Measurements from ENCODE around the gene RIPOR2.

Gene RIPOR2

GRCh38 chr6:24788031-24788665, 147.6 kb downstream of the RIPOR2 start:
- Histone ChIP-seq H3K4me3 (ENCODE audit: insufficient read depth, low read depth, low read length) (no peak overlapping the region), H3K36me3 (ENCODE audit: control insufficient read depth, insufficient read depth, low read length) (peaks cover 16% of the 10 kb centered on the region), H3K27me3 (ENCODE audit: control insufficient read depth, insufficient read depth, low read length, poor library complexity, severe bottlenecking) (no peaks in the 10 kb centered on the region), H3K4me1 (ENCODE audit: control insufficient read depth, insufficient read depth, low read length) (no peaks in the 10 kb centered on the region), H3K27ac (ENCODE audit: insufficient read depth, low read depth, low read length, poor library complexity, severe bottlenecking) (no peak overlapping the region), H3K9me3 (ENCODE audit: control insufficient read depth, low read length) (no peaks in the 10 kb centered on the region)
- 98 to 100% methylated on average over 4 of the region's 4 CpGs for WGBS, 2 experiments

- H3K4me1 ChIP-seq (ENCODE audit: control insufficient read depth, insufficient read depth, low read length) = no peaks in the 10 kb centered on the region
- H3K27ac ChIP-seq (ENCODE audit: insufficient read depth, low read depth, low read length, poor library complexity, severe bottlenecking) = no peak overlapping the region
- no peaks in the 10 kb centered on the region for H3K9me3 ChIP-seq (ENCODE audit: control insufficient read depth, low read length)
- H3K36me3 ChIP-seq (ENCODE audit: control insufficient read depth, insufficient read depth, low read length) = peaks cover 16% of the 10 kb centered on the region
- H3K4me3 ChIP-seq (ENCODE audit: insufficient read depth, low read depth, low read length) = no peak overlapping the region
- no peaks in the 10 kb centered on the region for H3K27me3 ChIP-seq (ENCODE audit: control insufficient read depth, insufficient read depth, low read length, poor library complexity, severe bottlenecking)
- 100% methylated on average over 2 to 4 of the region's 4 CpGs for WGBS, 2 experiments
These were observed 155.6 kb downstream of the RIPOR2 start for GRCh38 chr6:24780206-24780605.

- H3K36me3 ChIP-seq (ENCODE audit: control insufficient read depth, insufficient read depth, low read length) = peaks cover 12% of the 10 kb centered on the region
These were observed 156.2 kb downstream of the RIPOR2 start for GRCh38 chr6:24779416-24780016.

GRCh38 chr6:24778878-24779277, 156.9 kb downstream of the RIPOR2 start:
- Histone ChIP-seq H3K4me1 (ENCODE audit: control insufficient read depth, insufficient read depth, low read length) (no peaks in the 10 kb centered on the region), H3K9me3 (ENCODE audit: control insufficient read depth, low read length) (no peaks in the 10 kb centered on the region), H3K27ac (ENCODE audit: insufficient read depth, low read depth, low read length, poor library complexity, severe bottlenecking) (no peak overlapping the region), H3K36me3 (ENCODE audit: control insufficient read depth, insufficient read depth, low read length) (peaks cover 9% of the 10 kb centered on the region), H3K27me3 (ENCODE audit: control insufficient read depth, insufficient read depth, low read length, poor library complexity, severe bottlenecking) (no peaks in the 10 kb centered on the region), H3K4me3 (ENCODE audit: insufficient read depth, low read depth, low read length) (no peak overlapping the region)

More at GRCh38 chr6:24779416-24780016, 156.2 kb downstream of the RIPOR2 start:
- Histone ChIP-seq H3K27ac (ENCODE audit: insufficient read depth, low read depth, low read length, poor library complexity, severe bottlenecking) (no peak overlapping the region), H3K4me1 (ENCODE audit: control insufficient read depth, insufficient read depth, low read length) (no peaks in the 10 kb centered on the region), H3K4me3 (ENCODE audit: insufficient read depth, low read depth, low read length) (no peak overlapping the region), H3K9me3 (ENCODE audit: control insufficient read depth, low read length) (no peaks in the 10 kb centered on the region), H3K27me3 (ENCODE audit: control insufficient read depth, insufficient read depth, low read length, poor library complexity, severe bottlenecking) (no peaks in the 10 kb centered on the region)
- 93% methylated on average over 2 of the region's 3 CpGs for WGBS, 2 experiments

- H3K36me3 ChIP-seq (ENCODE audit: control insufficient read depth, insufficient read depth, low read length) = peaks cover 9% of the 10 kb centered on the region
- no peaks in the 10 kb centered on the region for H3K27me3 ChIP-seq (ENCODE audit: control insufficient read depth, insufficient read depth, low read length, poor library complexity, severe bottlenecking)
- no peaks in the 10 kb centered on the region for H3K4me1 ChIP-seq (ENCODE audit: control insufficient read depth, insufficient read depth, low read length)
- H3K9me3 ChIP-seq (ENCODE audit: control insufficient read depth, low read length) = no peaks in the 10 kb centered on the region
- no peak overlapping the region for H3K4me3 ChIP-seq (ENCODE audit: insufficient read depth, low read depth, low read length)
- WGBS, 2 experiments = 93 to 100% methylated on average over 1 of the region's 1 CpG
- H3K27ac ChIP-seq (ENCODE audit: insufficient read depth, low read depth, low read length, poor library complexity, severe bottlenecking) = no peak overlapping the region
These were observed 157.6 kb downstream of the RIPOR2 start for GRCh38 chr6:24778121-24778520.

- no peak overlapping the region for H3K4me3 ChIP-seq (ENCODE audit: insufficient read depth, low read depth, low read length)
- WGBS, 2 experiments = 100% methylated on average over 1 of the region's 1 CpG
- no peaks in the 10 kb centered on the region for H3K4me1 ChIP-seq (ENCODE audit: control insufficient read depth, insufficient read depth, low read length)
- H3K27ac ChIP-seq (ENCODE audit: insufficient read depth, low read depth, low read length, poor library complexity, severe bottlenecking) = no peak overlapping the region
- H3K9me3 ChIP-seq (ENCODE audit: control insufficient read depth, low read length) = no peaks in the 10 kb centered on the region
- no peaks in the 10 kb centered on the region for H3K27me3 ChIP-seq (ENCODE audit: control insufficient read depth, insufficient read depth, low read length, poor library complexity, severe bottlenecking)
- peaks cover 2% of the 10 kb centered on the region for H3K36me3 ChIP-seq (ENCODE audit: control insufficient read depth, insufficient read depth, low read length)
These were observed 158.5 kb downstream of the RIPOR2 start for GRCh38 chr6:24777227-24777626.

GRCh38 chr6:24775520-24776058, 160.2 kb downstream of the RIPOR2 start:
- H3K4me3 ChIP-seq (ENCODE audit: insufficient read depth, low read depth, low read length) = peak overlapping the region; percentile 99
- H3K4me1 ChIP-seq (ENCODE audit: control insufficient read depth, insufficient read depth, low read length) = no peaks in the 10 kb centered on the region
- H3K36me3 ChIP-seq (ENCODE audit: control insufficient read depth, insufficient read depth, low read length) = no peaks in the 10 kb centered on the region
- no peaks in the 10 kb centered on the region for H3K9me3 ChIP-seq (ENCODE audit: control insufficient read depth, low read length)
- no peaks in the 10 kb centered on the region for H3K27me3 ChIP-seq (ENCODE audit: control insufficient read depth, insufficient read depth, low read length, poor library complexity, severe bottlenecking)
- H3K27ac ChIP-seq (ENCODE audit: insufficient read depth, low read depth, low read length, poor library complexity, severe bottlenecking) = peak overlapping the region; percentile 41
- WGBS, 2 experiments = 8 to 12% methylated on average over 20 of the region's 20 CpGs

GRCh38 chr6:24774696-24775519, 160.9 kb downstream of the RIPOR2 start, which contains the start of gene GMNN:
Gene GMNN (plus strand): TSS chr6:24774937. CDS start chr6:24777247, 2,310 bp downstream.
- H3K27me3 ChIP-seq (ENCODE audit: control insufficient read depth, insufficient read depth, low read length, poor library complexity, severe bottlenecking) = no peaks in the 10 kb centered on the region
- H3K4me3 ChIP-seq (ENCODE audit: insufficient read depth, low read depth, low read length) = peak within 1 kb of the TSS; percentile 99
- no peaks in the 10 kb centered on the region for H3K4me1 ChIP-seq (ENCODE audit: control insufficient read depth, insufficient read depth, low read length)
- H3K36me3 ChIP-seq (ENCODE audit: control insufficient read depth, insufficient read depth, low read length) = no peaks in the 10 kb centered on the region
- no peaks in the 10 kb centered on the region for H3K9me3 ChIP-seq (ENCODE audit: control insufficient read depth, low read length)
- WGBS, 2 experiments = 1% methylated on average over 75 of the region's 75 CpGs
- peak within 1 kb of the TSS; percentile 97 for H3K27ac ChIP-seq (ENCODE audit: insufficient read depth, low read depth, low read length, poor library complexity, severe bottlenecking)

- no peak overlapping the region for H3K4me3 ChIP-seq (ENCODE audit: insufficient read depth, low read depth, low read length)
- no peaks in the 10 kb centered on the region for H3K4me1 ChIP-seq (ENCODE audit: control insufficient read depth, insufficient read depth, low read length)
- WGBS, 2 experiments = 88 to 96% methylated on average over 5 of the region's 5 CpGs
- no peaks in the 10 kb centered on the region for H3K36me3 ChIP-seq (ENCODE audit: control insufficient read depth, insufficient read depth, low read length)
- no peaks in the 10 kb centered on the region for H3K27me3 ChIP-seq (ENCODE audit: control insufficient read depth, insufficient read depth, low read length, poor library complexity, severe bottlenecking)
- no peaks in the 10 kb centered on the region for H3K9me3 ChIP-seq (ENCODE audit: control insufficient read depth, low read length)
- H3K27ac ChIP-seq (ENCODE audit: insufficient read depth, low read depth, low read length, poor library complexity, severe bottlenecking) = no peak overlapping the region
These were observed 167.4 kb downstream of the RIPOR2 start for GRCh38 chr6:24768361-24768760.

All from ectodermal cell (in vitro differentiated cells).